Stimulated activated CD4-positive, alpha-beta T cell treated with anti-CD3 and anti-CD28 coated beads, Interleukin-4, amount 100 ng/mL, for 1 hour (primary cell): ENCODE results near the gene TEPSIN.
A peak's percentile ranks its signal among the peaks of the same experiment; 100 is the strongest.

Experiments used
- DNase-seq: peaks from one replicate; pipeline ENCODE4 v3.0.0-alpha.2; 2020

Gene TEPSIN

DNA sequence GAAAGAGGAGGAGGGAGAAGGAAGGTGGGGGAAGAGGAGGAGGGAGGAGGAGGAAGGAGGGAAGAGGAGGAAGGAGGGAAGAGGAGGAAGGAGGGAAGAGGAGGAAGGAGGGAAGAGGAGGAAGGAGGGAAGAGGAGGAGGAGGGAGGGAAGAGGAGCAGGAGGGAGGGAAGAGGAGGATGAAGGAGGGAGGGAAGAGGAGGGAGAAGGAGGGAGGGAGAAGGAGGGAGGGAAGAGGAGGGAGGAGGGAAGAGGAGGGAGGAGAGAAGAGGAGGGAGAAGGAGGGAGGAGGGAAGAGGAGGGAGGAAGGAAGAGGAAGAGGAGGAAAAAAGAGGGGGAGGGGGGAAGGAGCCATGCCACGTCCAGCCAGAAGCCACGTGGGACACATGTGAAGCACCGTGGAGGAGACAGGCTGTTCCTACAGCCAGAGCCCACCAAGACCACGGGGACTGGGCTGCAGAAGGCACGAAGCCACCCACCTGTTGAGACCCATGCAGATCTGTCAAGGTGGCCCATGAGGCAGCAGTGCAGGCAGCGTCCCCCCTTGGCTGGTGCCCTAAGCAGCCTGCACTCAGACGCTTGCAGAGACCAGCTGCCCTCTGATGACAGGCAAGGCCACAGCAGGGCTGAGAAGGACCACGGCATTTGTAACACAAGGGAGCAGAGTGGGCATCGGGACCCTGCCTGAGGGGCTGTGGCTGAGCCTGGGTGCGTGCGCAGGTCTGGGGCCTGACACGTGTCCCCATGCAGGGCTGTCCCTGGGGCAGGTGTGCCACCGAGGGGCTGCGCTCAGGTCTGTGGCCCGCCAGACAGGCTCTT lies 10.6 kb upstream of the TEPSIN start:
- DNase-seq, result no peak

DNA sequence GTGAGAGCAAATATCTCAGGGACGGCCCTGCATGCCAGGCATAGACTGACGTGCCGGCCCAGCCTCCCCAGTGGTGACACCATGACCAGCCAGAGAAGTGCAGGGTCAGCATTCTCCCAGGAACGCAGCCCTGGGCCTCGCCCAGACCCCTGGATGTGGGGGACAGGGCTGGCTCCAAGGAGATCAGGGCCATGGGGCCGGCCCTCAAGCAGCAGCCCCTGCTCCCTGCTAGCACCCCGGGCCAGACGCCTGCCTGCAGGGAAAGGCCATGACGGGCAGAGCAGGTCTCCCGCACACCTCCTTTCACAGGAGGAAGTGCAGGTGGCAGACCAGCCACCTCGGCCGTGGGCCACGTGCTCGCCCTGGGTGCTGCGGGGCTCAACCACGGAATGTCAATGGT lies 9.8 kb upstream of the TEPSIN start:
- no peak for DNase-seq

GRCh38 chr17:81247339-81247990 lies 8.6 kb upstream of the TEPSIN start:
- DNase-seq, result no peak

DNA sequence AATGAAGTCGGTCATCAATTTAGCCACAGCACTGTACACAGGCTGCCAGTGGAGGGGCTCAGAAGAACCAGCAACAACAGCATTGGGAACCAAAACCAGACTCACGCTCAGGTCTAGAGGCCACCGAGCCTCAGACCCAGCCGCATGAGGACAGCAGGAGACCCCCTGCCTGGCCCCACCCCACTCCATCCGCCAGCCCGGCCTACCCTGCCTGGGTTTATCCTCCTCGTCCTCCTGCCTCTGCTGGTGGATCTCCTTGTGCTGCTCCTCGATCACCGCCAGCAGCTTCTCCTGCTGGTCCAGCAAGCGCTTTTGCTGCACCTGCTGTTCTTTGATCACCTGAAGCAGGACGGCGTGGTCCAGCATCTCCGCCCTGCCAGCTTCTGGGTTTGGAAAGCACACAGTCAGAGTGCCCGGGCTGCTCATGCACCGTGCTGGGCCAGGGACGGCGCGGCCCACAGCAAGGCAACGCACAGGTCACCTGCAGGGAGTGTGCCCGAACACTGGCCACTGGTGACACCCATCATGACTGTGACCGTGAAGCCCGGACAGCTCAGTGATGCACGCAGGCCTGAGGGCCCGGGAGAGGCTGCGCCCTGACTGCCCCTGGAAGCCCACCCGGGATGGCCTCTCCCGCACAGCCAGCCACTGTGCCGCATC lies 8.0 kb upstream of the TEPSIN start:
- no peak for DNase-seq

DNA sequence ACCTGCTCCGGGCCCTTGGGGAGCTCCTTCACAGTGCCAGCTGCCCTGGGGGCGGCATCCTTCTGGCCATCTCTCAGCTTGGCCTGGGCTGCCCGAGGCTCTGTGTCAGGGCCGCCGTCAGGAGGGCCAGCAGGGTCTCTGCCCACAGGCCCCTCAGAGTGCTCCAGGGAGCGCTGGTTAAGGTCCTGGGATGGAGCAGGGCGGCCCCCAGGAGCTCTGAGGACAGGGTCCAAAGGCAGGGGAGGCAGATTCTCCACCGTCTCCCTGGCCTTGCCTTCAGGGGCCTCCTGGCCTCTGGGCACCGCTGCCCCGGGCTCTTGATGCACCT lies 7.5 kb upstream of the TEPSIN start:
- no peak for DNase-seq

- DNase-seq, result no peak
These were observed 6.9 kb upstream of the TEPSIN start for GRCh38 chr17:81245665-81246342.

GRCh38 chr17:81245024-81245664 lies 6.3 kb upstream of the TEPSIN start:
- DNase-seq, result no peak

DNA sequence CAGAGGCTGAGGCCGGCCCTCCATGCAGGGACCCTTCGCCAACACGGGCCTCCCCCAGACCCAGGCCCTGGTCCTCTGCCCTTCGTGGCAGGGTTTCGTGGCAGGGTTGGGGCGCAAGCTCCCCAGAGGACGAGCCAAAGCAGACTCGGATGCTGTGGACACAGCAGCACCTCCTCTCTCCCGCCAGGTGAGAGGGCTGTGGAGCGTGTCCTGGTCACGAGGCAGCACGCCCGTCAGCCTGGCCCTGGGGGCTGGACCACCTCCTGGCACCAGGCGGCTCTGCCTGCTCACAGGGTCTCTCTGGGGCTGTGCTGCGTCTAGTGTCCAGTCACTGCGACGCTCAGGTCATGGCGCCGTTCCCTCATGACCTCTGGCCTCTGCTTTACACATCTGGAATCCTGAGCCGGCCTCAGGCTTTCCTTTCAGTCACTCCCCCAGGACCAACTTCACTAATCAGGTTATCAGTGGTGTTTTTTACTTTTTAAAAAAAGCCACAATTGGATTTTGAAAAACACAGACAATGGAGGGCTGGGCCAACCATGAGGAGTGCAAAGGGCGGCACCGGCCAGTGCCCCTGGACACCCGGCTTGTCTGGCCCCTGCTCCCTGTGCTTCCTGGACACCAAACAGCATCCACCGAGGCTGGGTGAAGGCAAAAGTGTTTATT lies 5.6 kb upstream of the TEPSIN start:
- DNase-seq, result no peak

DNA sequence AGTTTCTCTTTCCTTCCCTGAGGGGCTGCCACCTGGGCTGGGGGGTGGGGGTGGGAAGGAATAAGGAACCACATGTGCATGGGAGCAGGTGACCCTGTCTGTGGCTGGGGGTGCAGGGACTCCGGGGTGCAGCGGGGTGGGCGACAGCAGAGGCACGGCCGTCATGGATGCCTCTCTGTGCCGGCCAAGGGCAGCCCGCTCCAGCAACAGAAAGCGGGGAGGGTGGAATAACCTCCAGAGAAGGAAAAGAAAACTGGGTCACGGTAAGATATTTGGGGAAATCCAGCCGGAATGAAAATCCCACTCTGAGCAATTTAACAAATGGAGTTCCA lies 4.4 kb upstream of the TEPSIN start:
- no peak for DNase-seq

DNA sequence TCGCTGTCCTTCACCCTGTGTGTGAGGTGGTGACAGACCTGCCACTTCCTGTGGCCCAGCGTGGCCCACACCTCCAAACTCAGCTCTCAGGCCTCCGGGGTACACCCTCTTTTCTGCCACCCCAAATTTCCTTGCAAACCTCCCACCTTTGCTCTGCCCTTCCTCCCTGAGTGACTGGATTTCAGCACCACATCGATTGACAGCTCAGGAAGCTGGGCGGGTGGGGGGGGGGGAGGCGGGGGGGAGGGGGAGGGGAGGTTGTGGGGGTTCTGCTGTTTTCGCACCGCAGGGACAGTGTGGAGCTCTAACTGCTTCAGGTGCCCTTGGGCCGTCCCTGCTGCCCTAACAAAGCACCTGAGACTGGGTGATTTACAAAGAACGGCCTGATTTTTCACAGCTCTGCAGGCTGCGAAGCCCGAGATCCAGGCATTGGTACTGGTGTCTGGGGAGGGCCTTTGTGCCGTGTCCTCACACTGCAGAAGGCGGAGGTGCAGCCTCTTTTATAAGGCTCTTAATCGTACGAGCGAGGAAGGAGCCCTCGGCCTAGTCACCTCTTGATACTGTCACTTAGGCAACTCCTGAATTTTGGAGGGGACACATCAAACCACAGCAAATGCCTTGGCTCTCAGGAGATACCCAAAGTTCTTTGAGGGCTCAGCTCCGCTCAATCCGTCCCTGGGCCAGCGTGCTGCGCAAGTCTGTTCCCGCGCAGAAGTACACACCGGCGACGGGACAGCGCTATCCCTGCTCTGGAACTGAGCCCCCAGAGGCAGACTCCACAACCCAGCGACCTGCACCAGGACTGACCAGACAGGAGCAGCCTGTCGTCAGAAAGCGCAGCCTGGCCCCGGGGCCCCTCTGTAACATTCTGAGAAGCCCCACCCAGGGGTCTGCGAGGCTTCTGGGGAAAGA lies 3.8 kb upstream of the TEPSIN start:
- no peak for DNase-seq

GRCh38 chr17:81241648-81242420 lies 3.0 kb upstream of the TEPSIN start:
- DNase-seq, result peak; percentile 68

- DNase-seq, result no peak
These were observed 2.3 kb upstream of the TEPSIN start for GRCh38 chr17:81241203-81241602.

GRCh38 chr17:81240761-81241160 lies 1.9 kb upstream of the TEPSIN start:
- DNase-seq, result no peak

DNA sequence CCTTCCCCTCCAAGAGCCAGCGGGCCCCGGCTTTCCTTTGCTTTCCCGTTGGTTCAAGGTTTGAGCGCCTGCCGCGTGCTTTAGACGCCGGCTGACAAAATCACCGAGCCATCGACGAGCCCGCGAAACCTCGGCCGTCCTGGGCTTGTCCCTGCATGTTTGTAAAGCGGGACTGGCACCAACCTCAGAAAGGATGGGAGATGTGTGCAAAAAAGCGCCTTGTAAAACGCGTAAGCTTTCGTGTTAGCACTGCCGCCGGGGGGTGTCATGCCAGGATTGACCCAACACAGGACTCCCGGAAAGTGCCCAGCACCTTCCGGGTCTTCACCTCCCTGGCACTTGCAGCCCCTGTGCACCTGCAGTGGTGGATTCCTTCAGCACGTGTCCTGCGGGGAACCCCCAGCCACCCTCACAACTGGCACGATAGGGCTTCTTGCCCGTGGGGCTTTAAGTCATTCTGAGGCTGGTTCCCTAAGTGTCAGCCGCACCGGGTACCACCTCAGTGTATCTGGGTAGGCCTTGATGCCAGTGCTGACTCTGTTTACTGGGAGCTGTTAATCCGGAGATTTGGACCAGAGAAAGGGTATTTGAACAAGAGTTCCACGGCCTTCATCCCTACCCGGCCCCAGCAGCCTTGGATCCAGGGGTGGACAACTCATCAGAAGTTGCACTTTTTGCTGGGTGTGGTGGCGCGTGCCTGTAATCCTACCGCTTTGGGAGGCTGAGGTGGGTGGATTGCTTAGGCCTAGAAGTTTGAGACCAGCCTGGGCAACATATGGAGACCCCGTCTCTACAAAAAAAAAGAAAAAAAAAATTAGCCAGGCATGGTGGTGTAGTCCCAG lies 1.1 kb upstream of the TEPSIN start:
- DNase-seq, result peak; percentile 66

GRCh38 chr17:81238490-81238814 lies 403 bp downstream of the TEPSIN start:
- DNase-seq, result no peak

GRCh38 chr17:81237591-81238489 lies 1.0 kb downstream of the TEPSIN start:
- DNase-seq, result no peak

- DNase-seq, result no peak
These were observed 2.1 kb downstream of the TEPSIN start for GRCh38 chr17:81236784-81237183.

DNA sequence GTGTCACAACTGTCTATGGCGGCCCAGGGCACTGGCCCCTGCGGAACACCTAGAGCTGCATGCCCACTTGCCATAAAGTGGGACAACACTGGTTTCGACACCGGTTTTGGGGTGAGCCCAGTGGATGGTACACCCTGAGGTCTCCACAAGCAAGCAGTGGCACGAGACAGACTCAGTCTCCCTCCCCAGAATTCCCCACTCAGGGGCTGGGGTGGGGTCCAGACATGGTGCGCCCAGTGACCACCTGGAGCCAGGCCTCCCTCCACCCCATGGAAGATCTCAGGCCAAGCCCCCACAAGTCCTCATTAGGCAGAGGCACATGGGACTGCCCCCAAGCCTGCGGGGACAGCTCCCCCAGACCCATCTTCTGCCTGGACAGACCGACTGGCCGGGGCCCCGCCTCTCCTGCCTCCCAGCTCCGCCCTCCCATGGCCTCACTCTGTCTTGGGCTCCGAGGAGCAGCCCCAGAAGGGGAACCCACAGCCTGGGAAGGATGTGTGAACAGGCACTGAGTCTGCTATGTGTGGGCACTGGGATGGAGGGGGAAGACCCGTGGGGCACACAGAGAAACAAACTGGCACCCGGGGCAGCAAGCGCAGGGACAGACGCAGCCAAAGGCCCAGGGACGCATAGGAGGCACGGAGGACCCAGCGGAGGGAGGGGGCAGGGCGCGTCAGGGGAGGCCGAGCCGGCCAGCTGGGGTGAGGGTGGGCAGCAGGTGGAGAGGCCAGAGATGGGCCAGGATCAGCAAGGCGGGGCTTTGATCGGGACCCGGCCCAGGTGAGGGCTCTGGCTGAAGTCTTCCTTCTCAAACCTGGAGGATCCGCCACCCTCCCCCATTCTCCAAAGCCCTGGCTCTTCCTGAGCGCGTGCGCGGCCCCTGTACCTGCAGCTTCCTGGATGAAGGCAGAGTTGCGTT lies 2.8 kb downstream of the TEPSIN start:
- no peak for DNase-seq
